Measurements from ENCODE around the gene MRPS33.
"Not testable (repeated sequence)": the region's sequence is repeated elsewhere in the genome, so short reads cannot be mapped to it uniquely, and the experiment has no call there.

Gene MRPS33

DNA sequence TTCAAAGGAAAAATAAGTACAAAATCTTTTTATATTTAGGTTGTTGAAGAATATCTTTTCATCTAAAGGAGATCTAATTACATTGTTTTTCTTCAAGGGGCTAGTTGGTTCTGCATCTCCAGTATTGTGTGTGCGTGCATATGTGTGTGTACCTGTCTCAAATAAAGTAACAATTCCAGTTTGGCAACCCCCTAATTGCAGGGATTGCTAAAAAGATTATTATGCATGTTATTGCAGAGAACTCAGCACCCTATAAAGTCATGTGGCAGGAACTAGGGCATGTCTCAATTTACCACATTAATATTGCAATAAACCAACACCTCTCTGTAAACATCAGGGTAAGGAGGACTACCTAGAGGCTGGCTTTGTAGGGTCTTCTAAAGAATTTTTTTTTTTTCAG lies 37.0 kb downstream of the MRPS33 start:
- no peak for DNase-seq (ENCODE audit: low read depth)
- no peak overlapping the region for H3K4me3 ChIP-seq (ENCODE audit: control insufficient read depth, low read depth, low read length)

DNA sequence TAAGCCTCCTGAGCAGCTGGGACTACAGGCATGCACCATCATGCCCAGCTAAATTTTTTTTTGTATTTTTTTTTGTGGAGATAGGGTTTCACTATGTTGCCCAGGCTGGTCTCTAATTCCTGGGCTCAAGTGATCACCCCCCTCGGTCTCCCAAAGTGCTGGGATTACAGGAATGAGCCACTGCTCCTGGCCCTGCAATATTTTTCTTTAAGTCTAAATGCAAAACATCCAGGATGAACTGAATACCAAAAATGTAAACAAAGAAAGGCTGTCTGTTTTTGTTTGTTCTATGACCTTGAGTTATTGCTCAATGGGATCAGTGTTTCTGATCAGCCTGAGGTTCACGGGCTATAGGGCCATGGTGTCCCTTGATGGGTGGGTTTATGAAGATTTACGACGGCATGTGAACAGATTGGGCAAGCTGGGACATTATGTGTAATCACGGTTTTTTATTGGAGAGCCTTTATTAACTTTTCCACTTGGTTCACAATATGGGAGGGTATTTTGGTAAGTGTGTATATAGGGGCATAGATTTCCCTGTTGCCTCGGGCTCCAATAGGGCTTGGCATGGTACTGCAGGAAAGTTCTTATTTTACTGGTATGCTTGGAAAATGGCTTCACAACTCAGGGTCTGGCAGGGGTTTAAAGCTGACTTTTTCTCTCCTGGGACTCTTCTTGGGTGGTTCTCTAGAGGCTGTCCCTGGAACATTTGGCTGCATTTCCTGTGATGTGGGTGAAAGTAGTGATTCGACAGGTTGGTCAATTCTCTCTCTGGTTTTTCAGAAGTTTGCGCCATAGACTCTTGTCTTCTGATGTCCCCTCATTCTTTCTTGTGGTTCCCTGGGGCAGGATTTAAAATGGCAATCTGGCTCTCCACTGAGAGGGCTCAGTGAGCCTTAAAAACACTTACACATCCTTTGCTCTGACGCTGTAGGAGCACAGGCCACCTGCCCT lies 41.6 kb downstream of the MRPS33 start:
- TF ChIP-seq, protein P1, sequence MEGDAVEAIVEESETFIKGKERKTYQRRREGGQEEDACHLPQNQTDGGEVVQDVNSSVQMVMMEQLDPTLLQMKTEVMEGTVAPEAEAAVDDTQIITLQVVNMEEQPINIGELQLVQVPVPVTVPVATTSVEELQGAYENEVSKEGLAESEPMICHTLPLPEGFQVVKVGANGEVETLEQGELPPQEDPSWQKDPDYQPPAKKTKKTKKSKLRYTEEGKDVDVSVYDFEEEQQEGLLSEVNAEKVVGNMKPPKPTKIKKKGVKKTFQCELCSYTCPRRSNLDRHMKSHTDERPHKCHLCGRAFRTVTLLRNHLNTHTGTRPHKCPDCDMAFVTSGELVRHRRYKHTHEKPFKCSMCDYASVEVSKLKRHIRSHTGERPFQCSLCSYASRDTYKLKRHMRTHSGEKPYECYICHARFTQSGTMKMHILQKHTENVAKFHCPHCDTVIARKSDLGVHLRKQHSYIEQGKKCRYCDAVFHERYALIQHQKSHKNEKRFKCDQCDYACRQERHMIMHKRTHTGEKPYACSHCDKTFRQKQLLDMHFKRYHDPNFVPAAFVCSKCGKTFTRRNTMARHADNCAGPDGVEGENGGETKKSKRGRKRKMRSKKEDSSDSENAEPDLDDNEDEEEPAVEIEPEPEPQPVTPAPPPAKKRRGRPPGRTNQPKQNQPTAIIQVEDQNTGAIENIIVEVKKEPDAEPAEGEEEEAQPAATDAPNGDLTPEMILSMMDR (conservative IDR thresholded peaks at IDR 0.05; ENCODE audit: control insufficient read depth, insufficient read depth, low read depth, low read length): no peak

More for the DNA sequence above, 37.0 kb downstream of the MRPS33 start:
- TF ChIP-seq, protein P1 (conservative IDR thresholded peaks at IDR 0.05; ENCODE audit: control insufficient read depth, insufficient read depth, low read depth, low read length): no peak

DNA sequence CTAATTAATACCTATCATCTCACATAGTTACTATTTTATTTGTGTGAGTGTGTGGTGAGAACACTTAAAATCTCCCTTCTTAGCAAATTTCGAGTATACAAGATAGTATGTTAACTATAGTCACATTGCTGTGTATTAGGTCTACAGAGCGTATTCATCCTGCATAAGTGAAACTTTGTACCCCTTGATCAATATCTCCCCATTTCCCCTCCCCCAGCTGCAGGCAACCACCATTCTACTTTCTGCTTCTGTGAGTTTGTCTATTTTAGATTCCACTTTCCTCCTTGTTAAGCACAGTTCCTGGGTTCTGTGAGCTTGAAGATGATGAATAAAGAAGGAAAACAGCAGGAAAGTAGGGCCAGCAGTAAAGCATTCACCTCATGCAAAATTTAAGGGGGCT lies 42.4 kb downstream of the MRPS33 start:
- no peak for DNase-seq (ENCODE audit: low read depth)
- no peak overlapping the region for H3K4me3 ChIP-seq (ENCODE audit: control insufficient read depth, low read depth, low read length)
- TF ChIP-seq, protein P1 (conservative IDR thresholded peaks at IDR 0.05; ENCODE audit: control insufficient read depth, insufficient read depth, low read depth, low read length): no peak

More for the DNA sequence above, 41.6 kb downstream of the MRPS33 start:
- peak; percentile 11 for DNase-seq (ENCODE audit: low read depth)
- no peak overlapping the region for H3K4me3 ChIP-seq (ENCODE audit: control insufficient read depth, low read depth, low read length)

DNA sequence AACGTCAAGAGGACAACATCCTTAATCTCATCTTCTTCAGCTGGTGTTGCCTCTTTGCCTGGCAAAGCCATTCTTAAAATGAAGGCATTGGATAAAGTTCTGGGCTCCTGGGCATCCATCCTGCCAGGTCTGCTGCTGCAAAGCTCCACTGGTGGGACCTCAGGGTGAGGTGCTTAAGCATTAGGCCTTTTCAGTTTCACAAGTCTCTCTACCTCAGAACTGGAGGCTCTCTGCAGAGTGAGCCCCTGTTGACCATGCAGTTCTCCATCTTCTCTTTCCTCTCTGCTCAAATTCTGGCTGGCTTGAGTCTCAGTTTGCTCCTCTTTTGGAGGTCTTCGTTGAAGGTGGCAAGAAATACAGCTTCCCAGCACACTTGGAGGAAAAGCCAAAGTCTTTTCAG lies 47.3 kb downstream of the MRPS33 start:
- TF ChIP-seq, protein P1 (conservative IDR thresholded peaks at IDR 0.05; ENCODE audit: control insufficient read depth, insufficient read depth, low read depth, low read length): no peak
- no peak for DNase-seq (ENCODE audit: low read depth)

DNA sequence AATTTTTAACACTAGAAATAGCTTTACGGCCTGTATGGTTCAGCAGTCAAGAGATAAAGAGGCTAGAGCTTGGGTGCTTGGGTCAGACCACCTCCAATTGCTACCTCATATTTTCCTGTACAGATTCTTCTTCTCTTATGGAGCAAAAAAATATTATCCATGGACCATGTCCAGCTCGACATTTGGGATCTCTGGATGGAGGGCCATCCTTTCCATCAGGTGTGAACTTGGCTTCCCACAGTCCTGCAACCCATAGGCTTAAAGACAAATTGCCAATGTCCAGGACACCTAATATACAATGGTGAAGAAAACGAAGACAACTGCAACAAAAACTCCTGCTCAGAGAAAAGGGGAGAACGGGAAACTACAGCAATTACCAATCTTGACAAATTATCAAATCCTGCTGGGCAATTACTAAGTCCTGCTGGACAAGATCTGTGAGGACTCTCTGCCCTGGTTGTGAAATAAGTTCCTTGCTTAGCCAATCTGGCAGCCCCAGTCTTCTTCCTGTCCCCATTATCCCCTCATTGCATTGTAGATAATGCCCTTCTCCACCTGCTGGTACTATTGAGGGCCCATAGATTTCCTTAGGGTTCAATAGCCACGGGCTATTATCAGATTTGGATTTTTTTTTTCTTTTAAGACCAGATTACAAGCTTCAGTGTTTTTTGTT lies 48.1 kb downstream of the MRPS33 start:
- no peak overlapping the region for H3K4me3 ChIP-seq (ENCODE audit: control insufficient read depth, low read depth, low read length)
- DNase-seq (ENCODE audit: low read depth): peak; percentile 5
- TF ChIP-seq, protein P1 (conservative IDR thresholded peaks at IDR 0.05; ENCODE audit: control insufficient read depth, insufficient read depth, low read depth, low read length): no peak

More for the DNA sequence above, 47.3 kb downstream of the MRPS33 start:
- H3K4me3 ChIP-seq (ENCODE audit: control insufficient read depth, low read depth, low read length): no peak overlapping the region

DNA sequence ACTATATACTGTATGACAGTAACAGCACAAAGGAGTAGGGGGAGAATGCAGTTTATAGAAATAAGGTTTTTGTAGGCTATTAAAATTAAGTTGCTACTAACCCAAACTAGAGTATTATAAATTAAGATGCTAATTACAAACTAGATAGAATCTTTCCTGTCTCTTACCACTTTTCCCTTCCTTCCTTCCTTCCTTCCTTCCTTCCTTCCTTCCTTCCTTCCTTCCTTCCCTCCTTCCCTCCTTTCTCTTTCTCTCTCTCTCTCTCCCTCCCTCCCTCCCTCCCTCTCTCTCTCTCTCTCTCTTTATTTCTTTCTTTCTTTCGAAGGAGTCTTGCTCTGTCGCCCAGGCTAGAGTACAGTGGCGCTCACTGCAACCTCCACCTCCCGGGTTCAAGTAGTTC lies 53.6 kb downstream of the MRPS33 start:
- DNase-seq (ENCODE audit: low read depth): no peak
- H3K4me3 ChIP-seq (ENCODE audit: control insufficient read depth, low read depth, low read length): no peak overlapping the region
- TF ChIP-seq, protein P1 (conservative IDR thresholded peaks at IDR 0.05; ENCODE audit: control insufficient read depth, insufficient read depth, low read depth, low read length): no peak

DNA sequence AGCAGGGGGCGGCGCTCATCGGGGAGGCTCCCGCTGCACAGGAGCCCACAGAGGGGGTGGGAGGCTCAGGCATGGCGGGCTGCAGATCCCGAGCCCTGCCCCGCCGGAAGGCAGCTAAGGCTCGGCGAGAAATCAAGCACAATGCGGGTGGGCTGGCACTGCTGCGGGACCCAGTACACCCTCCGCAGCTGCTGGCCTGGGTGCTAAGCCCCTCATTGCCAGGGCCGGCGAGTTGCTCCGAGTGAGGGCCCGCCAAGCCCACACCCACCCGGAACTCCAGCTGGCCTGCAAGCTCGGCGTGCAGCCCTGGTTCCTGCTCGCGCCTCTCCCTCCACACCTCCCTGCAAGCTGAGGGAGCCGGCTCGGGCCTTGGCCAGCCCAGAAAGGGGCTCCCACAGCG lies 57.8 kb downstream of the MRPS33 start:
- DNase-seq (ENCODE audit: low read depth); H3K4me3 ChIP-seq (ENCODE audit: control insufficient read depth, low read depth, low read length): not testable (repeated sequence)

Measured in fibroblast of mammary gland (primary cell).